HL-60 (cell line): ENCODE results near the gene FAM9C.

Experiments
- DNase-seq, 2 experiments: peaks; one replicate each; pipeline ENCODE4 v3.0.0-alpha.2; 2010 to 2020; ENCODE audit warnings: low read depth in 1 of 2, low spot score in 1 of 2
- H3K27ac ChIP-seq: fragments of 250-450 bp; sonication (Bioruptor Pico); replicated peaks from 2 replicates; pipeline ENCODE4 v1.5.1; 2020; ENCODE audit warnings: mild to moderate bottlenecking, moderate library complexity
- H3K27me3 ChIP-seq: fragments of 250-450 bp; sonication (Bioruptor Pico); 2 replicates; pipeline ENCODE4 v1.5.1; 2021; ENCODE audit warnings: mild to moderate bottlenecking, moderate library complexity; ENCODE audit not compliant: insufficient read depth, poor library complexity, severe bottlenecking
- H3K4me3 ChIP-seq: replicated peaks from 2 replicates; pipeline ENCODE4 v1.5.1; 2011; ENCODE audit warnings: mild to moderate bottlenecking, control low read depth, low read length; ENCODE audit not compliant: insufficient read depth
- CTCF ChIP-seq: IDR thresholded peaks from one replicate; pipeline ENCODE4 v1.5.1; 2011; ENCODE audit warnings: low read length, control low read depth, inconsistent platforms; ENCODE audit not compliant: insufficient read depth
- GABPA ChIP-seq: IDR thresholded peaks from 2 replicates; pipeline ENCODE4 v1.6.1; 2012; ENCODE audit warnings: low read depth
- POLR2AphosphoS5 ChIP-seq: IDR thresholded peaks from 2 replicates; pipeline ENCODE4 v1.6.1; 2012; ENCODE audit warnings: low read depth
- REST ChIP-seq: IDR thresholded peaks from 2 replicates; pipeline ENCODE4 v1.6.1; 2012; ENCODE audit warnings: low read depth; ENCODE audit not compliant: insufficient replicate concordance
- SPI1 ChIP-seq: IDR thresholded peaks from 2 replicates; pipeline ENCODE4 v1.6.1; 2012; ENCODE audit warnings: low read depth, mild to moderate bottlenecking, borderline replicate concordance

The FAM9C gene

GRCh38 chrX:13033193-13033592, 11.2 kb downstream of the FAM9C start:
- no peaks in the 10 kb centered on the region for H3K27me3 ChIP-seq
- DNase-seq, result no peak
- no peak overlapping the region for H3K27ac ChIP-seq
- no peak overlapping the region for H3K4me3 ChIP-seq
- TF ChIP-seq POLR2AphosphoS5 (no peak), SPI1 (no peak), GABPA (no peak), REST (no peak), CTCF (no peak)

GRCh38 chrX:13029887-13030771, 14.3 kb downstream of the FAM9C start:
- Histone ChIP-seq H3K27me3 (no peaks in the 10 kb centered on the region), H3K4me3 (no peak overlapping the region), H3K27ac (no peak overlapping the region)
- no peak for DNase-seq
- TF ChIP-seq SPI1, result no peak
- no peak for TF ChIP-seq CTCF
- no peak for TF ChIP-seq REST
- TF ChIP-seq GABPA, result no peak
- TF ChIP-seq POLR2AphosphoS5, result no peak

DNA sequence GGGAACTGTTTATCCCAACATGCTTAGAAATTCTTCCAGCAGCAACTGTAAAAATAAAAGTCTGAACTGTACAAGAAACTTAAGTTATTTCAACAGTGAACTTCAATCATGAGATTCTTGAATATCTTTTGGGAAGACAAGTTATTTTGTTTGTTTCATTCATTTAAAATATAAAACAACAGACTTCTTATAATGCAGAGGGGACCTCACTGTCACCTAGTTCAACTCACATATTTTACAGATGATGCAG, 14.9 kb downstream of the FAM9C start:
- no peak overlapping the region for H3K4me3 ChIP-seq
- H3K27me3 ChIP-seq, result no peaks in the 10 kb centered on the region
- H3K27ac ChIP-seq, result no peak overlapping the region
- TF ChIP-seq GABPA (no peak), SPI1 (no peak), CTCF (no peak), POLR2AphosphoS5 (no peak), REST (no peak)
- no peak for DNase-seq
